Osteocyte (in vitro differentiated cells): ENCODE data around the gene PDZD2. TPM values are rescaled to one million over a fixed set of nuclear protein-coding genes. Genes with fewer than 3 reads are reported as not detected.

ENCODE experiments used
- DNase-seq: peaks from one replicate; pipeline ENCODE4 v3.0.0; 2021; ENCODE audit warnings: mixed read lengths; ENCODE audit not compliant: unreplicated experiment; ENCODE audit errors: extremely low spot score
- H3K27ac Mint-ChIP-seq: one replicate; pipeline ENCODE4 v1.8.0; 2021; ENCODE audit warnings: mild to moderate bottlenecking, mixed read lengths; ENCODE audit not compliant: unreplicated experiment
- H3K27me3 Mint-ChIP-seq: one replicate; pipeline ENCODE4 v1.8.0; 2021; ENCODE audit warnings: mixed read lengths; ENCODE audit not compliant: unreplicated experiment
- H3K36me3 Mint-ChIP-seq: one replicate; pipeline ENCODE4 v1.8.0; 2021; ENCODE audit warnings: mixed read lengths; ENCODE audit not compliant: unreplicated experiment
- H3K4me1 Mint-ChIP-seq: one replicate; pipeline ENCODE4 v1.8.0; 2021; ENCODE audit warnings: mixed read lengths; ENCODE audit not compliant: unreplicated experiment
- H3K4me3 Mint-ChIP-seq: one replicate; pipeline ENCODE4 v1.8.0; 2021; ENCODE audit warnings: mild to moderate bottlenecking, moderate library complexity, mixed read lengths; ENCODE audit not compliant: unreplicated experiment
- H3K9me3 Mint-ChIP-seq: one replicate; pipeline ENCODE4 v1.8.0; 2021; ENCODE audit warnings: mixed read lengths; ENCODE audit not compliant: unreplicated experiment
- CTCF ChIP-seq: fragments of 200-600 bp; sonication (generic); IDR thresholded peaks from 2 replicates; pipeline ENCODE4 v1.5.0; 2021; ENCODE audit warnings: antibody characterized with exemption, mild to moderate bottlenecking, moderate library complexity
- total RNA-seq: library from RNA; stranded (reverse); gene quantifications from 2 replicates; pipeline ENCODE4 v1.2.1, GENCODE V29; 2021

PDZD2 gene
- total RNA-seq, 1 donor from 2014 or later = 2.3 TPM

- Mint-ChIP-seq H3K36me3 (no peaks in the 10 kb centered on the region), H3K27me3 (peaks cover 7% of the 10 kb centered on the region), H3K27ac (no peak overlapping the region), H3K4me1 (peaks cover 2% of the 10 kb centered on the region), H3K9me3 (no peaks in the 10 kb centered on the region), H3K4me3 (no peak overlapping the region)
- DNase-seq = no peak
- TF ChIP-seq CTCF = no peak
Observed at GRCh38 chr5:31895199-31895820, 256.4 kb downstream of the PDZD2 start.

GRCh38 chr5:31898036-31898632 is 259.2 kb downstream of the PDZD2 start:
- Mint-ChIP-seq H3K27ac (no peak overlapping the region), H3K27me3 (peaks cover 9% of the 10 kb centered on the region), H3K4me3 (no peak overlapping the region), H3K36me3 (no peaks in the 10 kb centered on the region), H3K9me3 (peaks cover 10% of the 10 kb centered on the region), H3K4me1 (peaks cover 2% of the 10 kb centered on the region)
- no peak for TF ChIP-seq CTCF
- no peak for DNase-seq

- H3K4me3 Mint-ChIP-seq = no peak overlapping the region
- no peak overlapping the region for H3K27ac Mint-ChIP-seq
- peaks cover 10% of the 10 kb centered on the region for H3K9me3 Mint-ChIP-seq
- TF ChIP-seq CTCF = no peak
- DNase-seq = no peak
- no peaks in the 10 kb centered on the region for H3K36me3 Mint-ChIP-seq
- peaks cover 9% of the 10 kb centered on the region for H3K27me3 Mint-ChIP-seq
- no peaks in the 10 kb centered on the region for H3K4me1 Mint-ChIP-seq
Observed at GRCh38 chr5:31900296-31900865, 261.4 kb downstream of the PDZD2 start.

GRCh38 chr5:31901807-31902530 is 263.0 kb downstream of the PDZD2 start:
- Mint-ChIP-seq H3K9me3 (peaks cover 10% of the 10 kb centered on the region), H3K27me3 (peaks cover 9% of the 10 kb centered on the region), H3K27ac (no peak overlapping the region), H3K4me1 (no peaks in the 10 kb centered on the region), H3K36me3 (no peaks in the 10 kb centered on the region), H3K4me3 (no peak overlapping the region)
- DNase-seq = no peak
- TF ChIP-seq CTCF = no peak

- H3K4me1 Mint-ChIP-seq = peaks cover 4% of the 10 kb centered on the region
- no peak for TF ChIP-seq CTCF
- H3K9me3 Mint-ChIP-seq = no peaks in the 10 kb centered on the region
- no peaks in the 10 kb centered on the region for H3K27me3 Mint-ChIP-seq
- no peaks in the 10 kb centered on the region for H3K36me3 Mint-ChIP-seq
- DNase-seq = no peak
- H3K4me3 Mint-ChIP-seq = no peak overlapping the region
- no peak overlapping the region for H3K27ac Mint-ChIP-seq
Observed at GRCh38 chr5:31908396-31908795, 269.5 kb downstream of the PDZD2 start.
